ENCODE measurements around the gene CDH4. TPM values are rescaled to one million over a fixed set of nuclear protein-coding genes. Genes with fewer than 3 reads are reported as not detected.

CDH4 gene
- total RNA-seq, 6 experiments from 2014 or later, result 5.8 to 12.8 (median 10.9) TPM

GRCh38 chr20:61533231-61533631 is 281.2 kb downstream of the CDH4 start:
- H3K36me3 Mint-ChIP-seq (ENCODE audit: low read depth), result no peaks in the 10 kb centered on the region
- no peak overlapping the region for H3K27ac Mint-ChIP-seq
- DNase-seq, result no peak
- H3K9me3 Mint-ChIP-seq, result no peaks in the 10 kb centered on the region
- H3K4me3 Mint-ChIP-seq, result no peak overlapping the region
- peaks cover 1% of the 10 kb centered on the region; the same call in 1 of the 2 replicates for H3K27me3 Mint-ChIP-seq (ENCODE audit: insufficient read depth)
- TF ChIP-seq, protein P1, sequence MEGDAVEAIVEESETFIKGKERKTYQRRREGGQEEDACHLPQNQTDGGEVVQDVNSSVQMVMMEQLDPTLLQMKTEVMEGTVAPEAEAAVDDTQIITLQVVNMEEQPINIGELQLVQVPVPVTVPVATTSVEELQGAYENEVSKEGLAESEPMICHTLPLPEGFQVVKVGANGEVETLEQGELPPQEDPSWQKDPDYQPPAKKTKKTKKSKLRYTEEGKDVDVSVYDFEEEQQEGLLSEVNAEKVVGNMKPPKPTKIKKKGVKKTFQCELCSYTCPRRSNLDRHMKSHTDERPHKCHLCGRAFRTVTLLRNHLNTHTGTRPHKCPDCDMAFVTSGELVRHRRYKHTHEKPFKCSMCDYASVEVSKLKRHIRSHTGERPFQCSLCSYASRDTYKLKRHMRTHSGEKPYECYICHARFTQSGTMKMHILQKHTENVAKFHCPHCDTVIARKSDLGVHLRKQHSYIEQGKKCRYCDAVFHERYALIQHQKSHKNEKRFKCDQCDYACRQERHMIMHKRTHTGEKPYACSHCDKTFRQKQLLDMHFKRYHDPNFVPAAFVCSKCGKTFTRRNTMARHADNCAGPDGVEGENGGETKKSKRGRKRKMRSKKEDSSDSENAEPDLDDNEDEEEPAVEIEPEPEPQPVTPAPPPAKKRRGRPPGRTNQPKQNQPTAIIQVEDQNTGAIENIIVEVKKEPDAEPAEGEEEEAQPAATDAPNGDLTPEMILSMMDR (IDR thresholded peaks at IDR 0.05), result no peak
- H3K4me1 Mint-ChIP-seq (ENCODE audit: low read depth), result no peaks in the 10 kb centered on the region

DNA sequence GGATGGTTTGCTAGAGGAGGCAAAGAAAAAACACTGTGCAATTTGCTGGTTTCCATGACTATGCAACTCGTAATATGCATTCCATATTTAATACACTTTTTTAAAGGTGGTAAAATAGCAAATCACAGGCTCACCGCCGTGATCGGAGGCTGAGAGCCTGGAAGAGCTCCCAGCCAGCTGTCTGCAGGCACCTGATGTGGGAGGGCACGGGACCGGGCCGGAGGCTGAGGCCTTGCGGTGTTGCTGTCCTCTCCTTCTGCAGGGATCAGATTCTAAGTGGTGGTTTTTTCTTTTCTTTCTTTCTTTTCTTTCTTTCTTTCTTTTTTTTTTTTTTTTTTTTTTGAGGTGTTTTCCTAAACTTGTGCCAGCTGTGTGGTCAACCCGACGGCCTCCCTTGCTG is 282.3 kb downstream of the CDH4 start:
- H3K4me1 Mint-ChIP-seq (ENCODE audit: low read depth), result no peaks in the 10 kb centered on the region
- no peaks in the 10 kb centered on the region for H3K9me3 Mint-ChIP-seq
- H3K27me3 Mint-ChIP-seq (ENCODE audit: insufficient read depth), result peaks cover 1% of the 10 kb centered on the region; the same call in 1 of the 2 replicates
- no peak overlapping the region for H3K4me3 Mint-ChIP-seq
- no peak overlapping the region for H3K27ac Mint-ChIP-seq
- no peaks in the 10 kb centered on the region for H3K36me3 Mint-ChIP-seq (ENCODE audit: low read depth)
- DNase-seq, result no peak
- TF ChIP-seq, protein P1 (IDR thresholded peaks at IDR 0.05), result no peak

- H3K9me3 Mint-ChIP-seq, result no peaks in the 10 kb centered on the region
- no peak overlapping the region for H3K27ac Mint-ChIP-seq
- TF ChIP-seq, protein P1 (IDR thresholded peaks at IDR 0.05), result no peak
- H3K36me3 Mint-ChIP-seq (ENCODE audit: low read depth), result no peaks in the 10 kb centered on the region
- no peak overlapping the region for H3K4me3 Mint-ChIP-seq
- DNase-seq, result no peak
- peaks cover 1% of the 10 kb centered on the region; the same call in 1 of the 2 replicates for H3K27me3 Mint-ChIP-seq (ENCODE audit: insufficient read depth)
- no peaks in the 10 kb centered on the region for H3K4me1 Mint-ChIP-seq (ENCODE audit: low read depth)
Measured at GRCh38 chr20:61535091-61535490, 283.0 kb downstream of the CDH4 start.

GRCh38 chr20:61535536-61535935 is 283.5 kb downstream of the CDH4 start:
- H3K36me3 Mint-ChIP-seq (ENCODE audit: low read depth), result no peaks in the 10 kb centered on the region
- no peaks in the 10 kb centered on the region for H3K9me3 Mint-ChIP-seq
- no peak overlapping the region for H3K4me3 Mint-ChIP-seq
- no peak for DNase-seq
- TF ChIP-seq, protein P1 (IDR thresholded peaks at IDR 0.05), result no peak
- H3K27ac Mint-ChIP-seq, result no peak overlapping the region
- no peaks in the 10 kb centered on the region for H3K4me1 Mint-ChIP-seq (ENCODE audit: low read depth)
- peaks cover 1% of the 10 kb centered on the region; the same call in 1 of the 2 replicates for H3K27me3 Mint-ChIP-seq (ENCODE audit: insufficient read depth)

- H3K27ac Mint-ChIP-seq, result no peak overlapping the region
- no peaks in the 10 kb centered on the region for H3K9me3 Mint-ChIP-seq
- TF ChIP-seq, protein P1 (IDR thresholded peaks at IDR 0.05), result no peak
- no peak for DNase-seq
- H3K36me3 Mint-ChIP-seq (ENCODE audit: low read depth), result no peaks in the 10 kb centered on the region
- H3K4me3 Mint-ChIP-seq, result no peak overlapping the region
- H3K27me3 Mint-ChIP-seq (ENCODE audit: insufficient read depth), result peaks cover 1% of the 10 kb centered on the region; the same call in 1 of the 2 replicates
- no peaks in the 10 kb centered on the region for H3K4me1 Mint-ChIP-seq (ENCODE audit: low read depth)
Measured at GRCh38 chr20:61535956-61536355, 283.9 kb downstream of the CDH4 start.

- Mint-ChIP-seq H3K36me3 (ENCODE audit: low read depth) (no peaks in the 10 kb centered on the region), H3K27me3 (ENCODE audit: insufficient read depth) (peaks cover 1% of the 10 kb centered on the region; the same call in 1 of the 2 replicates), H3K4me1 (ENCODE audit: low read depth) (no peaks in the 10 kb centered on the region), H3K9me3 (no peaks in the 10 kb centered on the region), H3K27ac (no peak overlapping the region), H3K4me3 (no peak overlapping the region)
- TF ChIP-seq, protein P1 (IDR thresholded peaks at IDR 0.05), result no peak
- no peak for DNase-seq
Measured at GRCh38 chr20:61536671-61537070, 284.6 kb downstream of the CDH4 start.
